GM18517 (cell line): ENCODE measurements around the gene NEK8.

ENCODE experiments used
- ATAC-seq: cut with Tn5 transposase; IDR thresholded peaks from one replicate; pipeline ENCODE4 v1.9.1; 2021; ENCODE audit warnings: mild to moderate bottlenecking, moderate library complexity; ENCODE audit not compliant: unreplicated experiment

Gene NEK8

DNA sequence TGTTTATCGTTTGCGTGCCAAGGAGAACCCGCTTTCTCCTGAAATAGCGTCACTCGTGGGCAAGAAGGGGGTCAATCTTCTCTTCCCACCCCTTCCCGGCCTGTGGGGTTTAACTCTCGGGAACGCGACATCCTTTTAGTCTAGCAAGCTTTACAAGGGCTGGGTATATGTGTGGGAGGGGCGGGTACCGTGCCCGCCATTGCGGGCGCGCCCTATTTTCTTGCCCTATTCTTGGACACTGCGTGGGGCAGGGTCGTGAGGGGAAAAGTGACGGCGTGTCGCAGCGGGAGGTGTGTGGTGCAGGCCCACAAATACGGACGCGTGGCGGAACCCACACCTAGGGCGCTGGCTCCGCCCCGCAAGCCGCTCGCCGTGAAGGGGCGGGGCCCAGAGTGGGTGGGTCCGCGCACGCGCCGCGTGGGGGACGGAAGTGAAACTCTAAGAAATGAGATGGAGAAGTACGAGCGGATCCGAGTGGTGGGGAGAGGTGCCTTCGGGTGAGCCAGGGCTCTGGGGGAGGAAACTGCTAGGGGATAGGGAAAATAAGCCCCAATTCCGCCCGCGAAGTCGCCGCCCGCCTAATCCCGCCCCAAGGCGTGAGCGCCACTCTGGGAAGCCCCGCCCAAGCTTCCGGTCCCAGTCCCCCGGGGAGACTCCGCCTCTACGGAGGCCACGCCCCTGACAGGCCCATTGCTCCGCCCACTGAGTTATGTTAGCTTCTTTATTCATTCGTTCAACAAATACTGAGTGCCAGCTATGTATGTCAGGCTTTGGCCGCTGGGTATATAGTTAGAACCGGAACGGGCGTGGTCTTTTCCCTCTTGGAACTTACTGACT is at the start of gene NEK8:
Gene NEK8 (plus strand): TSS at position 425 of the 837 bp plus-strand sequence. CDS start 26 bp downstream, at position 451.
- ATAC-seq = peak; percentile 37

DNA sequence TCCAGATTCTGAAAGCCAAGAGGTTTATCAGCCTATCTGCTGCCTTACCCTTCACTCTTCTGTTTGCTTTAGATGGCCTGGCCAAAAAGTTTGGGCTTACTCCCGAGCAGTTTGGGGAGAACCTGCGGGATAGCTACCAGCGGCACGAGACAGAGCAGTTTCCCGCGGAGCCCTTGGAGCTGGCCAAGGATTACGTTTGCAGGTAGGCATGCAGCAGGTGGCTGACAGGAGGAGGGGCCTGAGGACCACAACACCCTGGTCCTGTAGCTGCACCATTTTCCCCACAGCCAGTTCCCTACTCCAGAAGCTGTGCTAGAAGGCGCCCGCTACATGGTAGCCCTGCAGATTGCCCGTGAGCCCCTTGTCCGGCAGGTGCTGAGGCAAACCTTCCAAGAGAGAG is 45.9 kb upstream of the NEK8 start:
- no peak for ATAC-seq

DNA sequence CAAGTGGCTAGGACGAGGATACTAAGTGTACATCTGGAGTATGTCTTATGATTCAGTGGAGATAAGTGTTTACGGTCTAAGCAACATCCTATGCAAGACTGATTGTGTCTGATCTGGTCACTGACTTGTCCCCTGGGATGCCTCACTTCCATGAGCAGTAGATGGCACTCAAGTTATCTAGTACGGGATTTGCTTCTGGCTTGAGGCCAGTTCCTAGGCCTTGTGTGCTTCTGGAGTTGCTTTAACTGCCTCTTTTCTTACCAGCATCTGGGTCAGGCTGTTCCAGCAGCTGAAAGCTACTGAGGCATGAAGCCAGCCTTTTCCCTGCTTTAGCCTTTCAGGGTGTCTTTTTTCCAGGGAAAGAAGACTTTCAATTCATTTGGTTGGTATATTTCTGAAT is 43.6 kb upstream of the NEK8 start:
- ATAC-seq = no peak

DNA sequence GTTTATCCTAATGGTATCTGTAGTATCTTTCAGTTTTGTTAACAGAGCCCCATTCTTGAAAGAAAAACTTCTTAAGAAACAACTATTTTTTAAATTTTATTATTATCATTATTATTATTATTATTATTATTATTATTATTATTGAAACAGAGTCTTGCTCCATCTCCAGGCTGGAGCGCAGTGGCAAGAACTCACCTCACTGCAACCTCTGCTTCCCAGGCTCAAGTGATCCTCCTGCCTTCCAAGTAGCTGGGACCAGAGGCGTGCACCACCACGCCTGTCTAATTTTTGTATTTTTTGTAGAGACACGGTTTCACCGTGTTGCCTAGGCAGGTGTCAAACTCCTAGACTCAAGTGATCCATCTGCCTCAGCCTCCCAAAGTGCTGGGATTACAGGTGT is 43.2 kb upstream of the NEK8 start:
- ATAC-seq = no peak

DNA sequence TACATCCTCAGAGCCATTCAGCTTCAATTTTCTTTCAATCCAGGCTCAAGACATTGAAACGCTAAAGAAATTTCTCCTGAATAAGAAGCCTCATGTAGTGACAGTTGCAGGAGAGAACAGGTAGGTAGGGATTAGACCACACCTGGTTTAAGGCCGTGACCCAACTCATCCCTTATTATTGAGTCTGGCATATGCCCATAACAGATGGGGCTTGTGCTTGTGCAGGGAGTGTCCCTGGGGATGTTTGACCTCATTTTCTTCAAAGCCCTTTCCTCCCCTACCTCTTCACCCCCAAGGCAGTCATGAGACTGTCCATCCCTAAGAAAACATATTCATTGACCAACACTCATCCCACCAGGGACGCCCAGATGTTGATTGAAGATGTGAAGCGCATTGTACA is 42.3 kb upstream of the NEK8 start:
- ATAC-seq = no peak

DNA sequence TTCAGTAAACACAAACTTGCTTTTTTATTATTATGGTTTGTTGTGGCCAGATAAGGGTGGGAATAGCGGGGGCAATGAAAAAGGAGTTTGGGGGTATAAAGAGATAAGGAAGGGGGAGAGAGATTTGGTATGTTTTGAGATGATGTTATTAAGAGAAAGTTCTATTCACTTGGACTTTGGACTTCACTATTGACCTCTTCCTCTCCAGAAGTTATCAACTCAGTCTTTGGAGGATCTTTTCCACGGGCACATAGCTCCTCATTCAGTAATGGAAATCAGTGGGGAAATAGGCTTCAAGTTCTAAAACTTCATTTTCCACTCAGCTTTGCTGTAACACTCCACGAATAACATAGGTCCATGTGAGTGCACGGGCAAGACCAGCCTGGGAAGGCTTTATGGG is 40.1 kb upstream of the NEK8 start:
- no peak for ATAC-seq

DNA sequence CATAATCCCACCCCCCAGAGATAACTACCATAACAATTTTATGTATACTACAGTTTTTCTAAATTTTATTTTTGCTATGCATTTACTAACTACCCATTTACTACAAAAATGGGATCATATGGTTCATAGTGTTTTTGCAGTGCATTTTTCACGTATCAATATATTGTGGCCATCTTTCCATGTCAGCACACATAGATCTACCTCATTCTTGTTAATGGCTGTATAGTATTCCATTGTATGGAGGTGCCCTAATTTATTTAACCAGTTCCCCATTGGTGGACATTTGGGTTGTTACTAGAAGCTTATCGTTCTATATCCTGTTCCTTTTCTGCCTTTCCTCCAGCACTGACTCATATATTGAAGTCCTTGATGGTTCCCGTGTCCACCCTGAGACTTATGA is 39.6 kb upstream of the NEK8 start:
- ATAC-seq = no peak

DNA sequence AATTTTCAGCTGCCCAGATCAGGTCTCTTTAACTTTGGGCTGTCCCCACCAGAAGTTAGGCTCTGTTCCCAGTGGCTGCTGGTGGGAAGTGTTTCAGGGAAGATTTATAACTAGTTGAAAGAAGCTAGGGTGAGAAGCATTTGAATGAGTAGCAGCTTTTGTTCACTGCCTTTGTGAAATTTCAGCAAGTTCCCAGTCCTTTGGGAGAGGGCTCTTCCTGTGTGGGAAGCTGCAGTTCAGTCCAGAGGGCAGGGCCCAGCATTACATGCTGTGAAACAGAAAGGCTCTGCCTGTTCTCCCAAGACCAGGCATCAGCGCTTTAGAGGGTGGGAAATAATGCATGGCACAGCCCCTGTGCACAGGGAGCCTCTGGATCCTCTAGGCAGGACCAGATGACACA is 34.7 kb upstream of the NEK8 start:
- ATAC-seq = no peak

DNA sequence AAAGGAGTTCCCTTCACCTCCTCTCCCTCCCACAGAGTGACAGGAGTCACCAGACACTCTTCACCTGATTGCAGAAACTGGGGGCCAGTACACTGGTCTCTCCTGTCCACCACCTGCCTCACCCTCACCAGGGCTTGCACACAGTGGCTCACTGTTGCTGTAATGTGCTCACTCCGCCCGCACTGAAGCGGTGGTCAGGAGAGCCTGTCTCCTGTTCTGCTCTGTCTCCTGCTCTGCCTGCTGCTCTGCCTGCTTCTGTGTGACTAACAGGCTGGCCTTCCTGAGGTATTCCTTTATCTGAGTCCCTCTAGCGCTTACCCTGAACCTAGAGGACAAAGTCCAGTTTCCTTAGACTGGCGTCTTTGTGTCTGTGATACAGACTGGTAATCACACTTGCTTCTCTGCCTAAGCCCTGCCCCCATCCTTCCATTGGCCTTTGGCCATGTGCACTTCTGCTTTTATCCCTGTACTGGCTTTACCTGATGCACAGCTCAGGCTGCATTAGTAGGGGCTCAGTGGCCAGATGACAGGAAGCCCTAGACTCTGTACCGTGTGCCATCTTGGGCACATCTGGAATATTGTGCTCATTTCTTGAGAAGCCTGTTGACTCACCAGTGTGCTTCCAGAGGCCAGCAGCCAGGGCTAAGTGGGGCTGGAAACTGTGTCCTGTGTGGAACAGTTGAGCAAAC is 30.2 kb upstream of the NEK8 start:
- ATAC-seq = no peak

DNA sequence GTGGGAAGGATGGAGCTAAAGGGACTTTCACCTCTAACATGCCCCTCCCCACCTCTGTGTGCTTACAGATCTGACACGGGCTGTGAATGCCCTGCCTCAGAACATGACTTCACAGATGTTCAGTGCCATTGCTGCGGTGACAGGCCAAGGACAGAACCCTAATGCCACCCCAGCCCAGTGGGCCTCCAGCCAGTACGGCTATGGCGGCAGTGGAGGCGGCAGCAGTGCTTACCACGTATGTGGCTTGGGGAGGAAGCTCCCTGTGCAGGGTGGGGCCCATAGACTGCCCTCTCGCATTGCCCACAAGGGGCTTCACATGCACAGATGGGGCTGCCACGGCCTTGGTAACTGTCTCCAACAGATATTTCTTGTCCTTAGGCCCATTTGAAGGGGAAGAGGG is 28.3 kb upstream of the NEK8 start:
- ATAC-seq = no peak

DNA sequence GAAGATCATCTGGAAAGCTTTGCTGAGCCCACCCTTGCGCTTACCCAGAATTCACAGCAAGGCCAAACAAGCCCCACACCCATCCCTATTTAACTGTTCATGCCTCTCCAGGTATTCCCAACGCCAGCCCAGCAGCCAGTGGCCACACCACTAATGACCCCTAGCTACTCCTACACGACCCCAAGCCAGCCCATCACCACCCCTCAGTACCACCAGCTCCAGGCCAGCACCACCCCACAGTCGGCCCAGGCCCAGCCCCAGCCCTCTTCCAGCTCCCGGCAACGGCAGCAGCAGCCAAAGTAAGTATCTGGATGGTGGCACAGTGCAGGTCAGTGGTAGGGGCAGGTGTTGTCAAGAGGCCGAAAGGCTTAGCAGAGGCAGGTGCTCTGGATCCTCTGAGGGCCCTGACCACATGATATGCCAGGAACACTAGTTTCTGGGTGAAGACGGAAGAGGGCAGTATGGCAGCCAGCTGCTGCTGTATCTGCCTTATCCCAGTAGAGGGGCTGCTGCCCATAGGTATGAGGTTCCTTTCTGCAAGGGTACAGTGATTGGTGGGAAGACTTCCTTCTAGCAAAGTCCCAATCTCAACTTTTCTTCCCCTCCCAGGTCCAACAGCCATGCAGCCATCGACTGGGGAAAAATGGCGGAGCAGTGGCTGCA is 27.6 kb upstream of the NEK8 start:
- no peak for ATAC-seq

DNA sequence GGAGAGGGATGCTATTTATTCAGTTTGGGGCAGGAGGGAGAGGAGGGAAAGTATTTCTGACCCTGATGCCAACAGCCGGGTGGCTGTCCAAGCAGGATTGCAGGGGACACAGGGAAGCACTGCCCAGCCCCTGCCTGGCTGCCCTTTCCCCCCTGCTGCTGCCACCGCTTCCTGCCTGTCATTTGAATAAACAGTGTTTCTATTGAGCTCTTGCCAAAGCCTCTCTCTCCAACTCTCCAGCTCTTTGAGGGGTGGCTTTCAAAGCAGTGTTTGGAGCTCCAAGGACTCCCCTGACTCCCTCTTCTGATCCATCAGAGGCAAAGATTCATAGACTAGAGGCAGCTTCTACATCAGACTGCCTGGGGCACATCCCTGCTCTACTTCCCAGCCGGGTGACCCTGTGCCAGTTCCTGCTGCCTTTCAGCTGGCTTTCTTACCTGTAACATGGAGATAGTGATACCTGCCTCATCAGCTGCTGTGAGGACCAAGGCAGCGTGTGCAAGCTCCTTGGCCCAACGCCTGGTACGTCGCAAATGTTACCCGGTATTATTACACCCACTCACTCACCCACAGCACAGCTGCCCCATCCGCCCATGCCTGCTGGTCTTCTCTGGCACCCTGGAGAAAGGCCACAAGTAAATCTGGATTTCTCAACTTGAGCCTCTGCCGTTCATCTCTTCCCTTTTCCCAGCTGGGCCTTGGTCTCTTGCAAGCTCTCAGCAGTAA is 26.4 kb upstream of the NEK8 start:
- ATAC-seq = no peak

DNA sequence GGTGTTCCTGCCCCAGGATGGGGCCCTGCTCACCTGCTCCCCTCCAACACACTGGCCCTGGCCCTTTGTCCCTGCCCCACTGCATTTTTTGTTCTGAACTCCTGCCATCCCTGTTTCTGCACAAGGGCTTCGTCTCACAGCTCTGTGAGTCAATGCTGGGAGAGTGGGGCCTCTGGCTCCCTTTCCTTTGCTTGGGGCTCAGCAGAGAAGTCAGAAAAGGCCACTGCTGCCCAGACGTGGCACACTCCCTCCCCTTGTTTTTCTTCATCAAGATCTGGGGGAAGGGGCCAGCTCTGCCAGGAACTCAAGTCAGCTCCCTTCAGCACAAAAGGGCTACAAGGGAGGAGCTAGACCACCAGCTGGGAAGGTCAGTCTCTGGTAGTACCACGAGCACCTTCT is 25.8 kb upstream of the NEK8 start:
- ATAC-seq = no peak

DNA sequence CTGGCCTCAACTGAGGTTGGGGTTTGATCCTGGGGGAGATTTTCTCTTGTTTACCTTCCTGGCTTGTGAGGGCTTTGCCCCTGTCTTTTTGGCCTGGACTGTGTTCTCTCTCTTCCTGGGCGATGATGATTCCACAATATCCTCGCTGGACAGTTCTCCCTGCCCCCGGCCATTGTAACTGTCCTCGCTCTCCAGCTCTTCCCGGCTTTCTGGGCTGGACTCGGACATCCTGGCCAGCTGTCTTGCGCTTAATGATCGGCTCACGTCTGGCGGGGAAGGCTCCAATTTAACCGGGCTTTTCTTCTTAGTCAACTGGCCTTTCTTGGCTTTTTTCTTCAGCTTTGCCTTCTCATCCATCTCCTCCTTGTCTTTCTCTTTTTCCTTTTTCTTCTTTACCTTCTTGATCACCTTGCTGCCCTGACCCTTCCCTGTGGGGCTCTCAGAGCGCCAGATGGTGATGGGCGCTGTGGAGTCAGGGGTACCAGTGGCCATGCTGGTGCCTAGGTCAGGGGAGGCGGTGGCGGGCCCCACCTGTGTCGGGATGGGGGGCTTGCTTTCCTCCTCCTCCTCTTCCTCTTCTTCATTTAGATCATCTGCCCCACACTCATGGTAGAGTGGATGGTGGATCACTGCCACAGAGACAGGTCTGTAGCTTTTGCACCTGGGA is 24.9 kb upstream of the NEK8 start:
- no peak for ATAC-seq

DNA sequence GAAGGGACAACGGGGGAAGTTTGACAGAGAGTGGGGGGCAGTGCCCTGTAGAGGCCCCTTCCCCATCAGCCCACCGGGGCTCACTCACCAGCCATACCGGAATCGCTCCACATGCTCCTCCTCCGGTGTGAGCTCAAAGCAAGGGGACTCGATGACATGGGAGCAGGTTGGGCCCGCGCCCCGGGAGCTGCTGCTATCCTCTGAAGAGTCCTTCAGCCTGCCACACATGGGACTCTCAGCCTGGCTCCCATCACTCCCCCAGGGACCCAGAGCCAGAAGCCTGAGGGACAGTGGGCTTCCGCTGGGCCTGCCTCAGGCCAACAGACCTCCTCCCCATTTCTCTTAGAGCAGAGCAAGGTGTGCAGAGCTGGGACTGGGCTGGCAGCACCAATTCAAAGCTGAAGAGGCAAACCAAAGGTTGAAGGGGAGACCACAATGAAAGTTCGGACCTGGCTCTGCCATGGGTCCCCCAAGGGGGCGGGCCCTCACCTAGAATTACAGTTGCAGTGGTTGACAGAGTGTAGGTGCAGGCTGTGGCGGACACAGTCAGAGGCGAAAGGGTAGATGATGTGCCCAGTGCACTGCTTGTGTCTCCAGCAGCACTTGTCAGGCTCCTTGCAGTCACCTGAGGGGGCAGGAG is 24.2 kb upstream of the NEK8 start:
- ATAC-seq = no peak

DNA sequence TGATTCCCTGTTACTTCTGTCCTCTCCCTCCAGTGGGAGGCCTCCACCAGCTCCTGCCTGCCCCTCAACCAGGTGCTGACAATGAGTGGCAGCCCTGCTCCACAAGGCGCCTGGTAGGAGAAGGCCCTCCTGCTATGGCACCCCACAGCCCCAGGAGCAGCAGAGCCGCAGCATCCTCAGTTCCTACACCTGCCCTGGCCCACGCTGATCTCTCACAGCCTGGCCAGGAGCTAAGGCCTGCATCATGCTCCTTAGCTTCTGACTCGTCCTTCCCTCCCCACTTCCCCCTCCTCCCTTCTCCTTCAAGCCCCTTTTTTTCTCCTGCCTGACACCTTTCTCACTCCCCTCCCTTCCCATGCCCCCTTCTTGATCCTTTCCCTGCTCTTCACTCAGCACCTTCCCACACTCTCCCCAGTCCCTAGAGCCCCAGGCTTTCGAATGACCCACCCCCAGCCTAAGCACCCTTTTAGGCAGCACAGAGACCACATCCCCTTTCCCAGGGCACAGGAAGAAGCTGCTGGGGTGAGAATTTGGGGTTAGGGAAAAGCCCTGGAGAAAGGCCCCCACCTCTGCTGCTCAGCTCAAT is 23.4 kb upstream of the NEK8 start:
- no peak for ATAC-seq

DNA sequence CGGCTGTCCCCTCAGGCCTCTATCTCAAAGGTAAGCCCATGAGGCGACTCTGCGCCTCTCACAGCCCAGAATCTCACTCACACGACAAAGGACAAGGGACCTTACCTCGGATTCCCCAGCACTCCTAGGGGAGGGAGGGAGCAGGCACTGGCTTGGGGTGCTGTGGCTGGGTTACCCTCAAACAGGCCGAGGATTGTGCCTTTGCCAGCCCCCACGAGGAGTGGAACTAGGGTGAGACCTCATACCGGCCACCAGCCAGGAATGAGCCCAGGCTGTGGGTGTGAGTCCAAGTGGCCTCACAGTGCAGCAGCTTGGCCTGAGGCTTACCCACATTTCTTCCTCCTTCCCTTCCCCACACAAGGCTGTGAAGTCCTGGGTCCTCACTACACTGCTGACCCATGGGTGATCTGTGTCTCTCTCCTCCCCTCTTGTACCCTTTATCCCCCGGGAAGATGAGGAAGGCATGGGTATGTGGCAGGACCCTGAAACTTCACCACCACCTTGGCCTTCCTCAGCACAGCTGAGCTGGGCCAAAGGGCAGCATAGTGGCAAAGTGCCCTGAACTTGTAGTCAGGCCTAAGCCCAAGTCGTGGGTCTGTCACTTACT is 22.8 kb upstream of the NEK8 start:
- ATAC-seq = no peak

DNA sequence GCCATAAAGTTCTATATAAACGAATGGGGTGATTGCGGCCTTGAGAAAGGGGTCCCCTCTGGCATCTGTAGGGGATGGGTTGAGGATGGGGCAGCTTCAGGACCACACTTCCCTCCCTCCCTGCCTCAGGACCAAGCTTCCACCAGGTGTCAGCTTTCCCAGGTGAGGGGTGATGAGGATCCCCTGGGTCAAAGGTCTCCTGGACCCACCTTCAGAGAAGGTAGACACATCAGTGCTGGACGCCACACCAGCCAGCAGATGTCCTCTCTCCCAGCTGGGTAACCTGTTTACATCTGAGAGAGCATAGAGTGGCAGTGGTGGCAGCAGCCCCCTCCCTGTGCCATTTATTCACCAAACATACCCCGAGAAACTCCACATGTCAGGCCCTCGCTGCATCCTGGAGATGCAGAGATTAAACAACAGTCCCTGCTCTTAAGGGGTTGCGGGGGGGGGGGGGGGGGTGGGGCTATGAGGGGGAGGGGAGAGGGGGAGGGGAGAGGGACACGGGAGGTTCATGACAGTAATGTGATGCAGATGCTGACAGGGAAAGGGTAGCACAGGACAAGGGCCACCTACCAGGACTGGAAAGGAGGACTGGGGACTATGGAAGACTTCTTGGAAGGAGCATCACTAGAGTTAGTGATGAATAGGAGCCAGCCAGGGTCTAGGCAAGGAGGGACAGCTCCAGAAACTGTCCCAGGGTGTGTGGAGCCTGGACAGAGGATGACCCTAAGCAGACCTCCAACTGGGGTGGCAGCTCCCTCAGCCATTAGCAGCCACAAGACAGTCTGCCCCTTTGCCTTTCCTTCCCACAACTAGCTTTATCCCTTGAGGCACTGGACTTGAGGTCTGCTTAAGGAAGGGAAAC is 21.9 kb upstream of the NEK8 start:
- ATAC-seq = no peak

DNA sequence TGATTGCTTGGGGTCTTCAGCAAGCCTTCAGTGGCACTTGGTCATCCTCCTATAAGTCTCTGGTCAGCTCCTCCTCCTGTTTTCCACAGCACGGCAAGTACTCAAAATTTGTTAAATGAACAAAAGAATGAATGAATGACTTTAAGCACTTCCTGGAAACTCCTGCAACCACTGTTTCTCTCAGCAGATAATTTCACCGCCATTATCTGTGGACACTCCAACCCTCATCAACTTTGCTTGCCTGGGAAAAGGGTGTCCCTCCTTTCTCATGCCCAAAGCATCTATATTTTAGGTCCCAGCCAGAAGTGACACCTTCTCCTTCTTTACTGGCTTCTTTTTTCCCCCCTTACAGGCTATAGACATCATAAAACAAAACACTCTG is 21.3 kb upstream of the NEK8 start:
- no peak for ATAC-seq
